ENCODE data around the gene ZSCAN30. TPM values are rescaled to one million over a fixed set of nuclear protein-coding genes. Genes with fewer than 3 reads are reported as not detected.

ZSCAN30 gene
- total and polyA plus RNA-seq, 2 of the 13 experiments (the other 11 are each of a cell fraction or from before 2014, with no cell fraction given), result 7.4 to 7.7 TPM

DNA sequence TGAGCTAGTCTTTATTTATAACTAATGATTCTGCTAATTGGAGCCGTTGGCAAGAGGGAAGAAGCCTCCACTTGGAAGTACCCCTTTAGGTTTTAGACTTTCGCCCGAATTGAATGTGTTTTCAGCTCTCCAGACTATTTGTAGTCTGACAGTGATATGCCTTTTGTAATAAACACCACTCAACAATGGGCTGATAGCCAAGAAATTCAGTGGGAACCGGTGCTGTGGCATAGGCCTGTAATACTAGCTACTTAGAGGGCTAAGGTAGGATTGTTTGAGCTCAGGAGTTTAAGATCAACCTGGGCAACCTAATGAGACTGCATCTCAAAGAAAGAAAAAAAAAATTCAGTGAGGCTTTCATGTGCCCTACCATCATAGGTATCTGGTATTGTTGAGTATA is 13.6 kb upstream of the ZSCAN30 start:
- H3K36me3 ChIP-seq (replicated peaks in 1 of 2; ENCODE audit: control insufficient read depth in 1 of 2, insufficient read depth in 2 of 2, low read length in 2 of 2), result peaks cover 4 to 47% of the 10 kb centered on the region in 2 experiments; a peak in 3 of 5 replicates
- ChIA-PET POLR2A (interaction anchor here (2.4 kb wide), 1 partner anchor 14 kb away, joined by 5 read pairs; the partner anchor contains the start of gene ZSCAN30), CTCF (ENCODE audit: low intra/inter-chr PET ratio, low total read pairs) (no interaction called here)
- peaks cover 10% of the 10 kb centered on the region for H3K79me2 ChIP-seq (ENCODE audit: insufficient read depth, low read length)
- 97% methylated on average over 4 of the region's 4 CpGs for WGBS (ENCODE audit: low lambda C conversion rate)
- no peak overlapping the region for H2AFZ ChIP-seq (ENCODE audit: low read length)
- no peak for TF ChIP-seq ZNF549 (CRISPR knock-in tag; IDR thresholded peaks at IDR 0.05)
- no peak for TF ChIP-seq KDM5B (CRISPR knock-in tag; IDR thresholded peaks at IDR 0.05; ENCODE audit: borderline replicate concordance)
- TF ChIP-seq SMYD3 (CRISPR knock-in tag; IDR thresholded peaks at IDR 0.05), result no peak
- TF ChIP-seq NKX3-1 (CRISPR knock-in tag; IDR thresholded peaks at IDR 0.05), result no peak
- no peak for TF ChIP-seq KLF16 (CRISPR knock-in tag; IDR thresholded peaks at IDR 0.05)
- no peak for TF ChIP-seq GFI1 (CRISPR knock-in tag; IDR thresholded peaks at IDR 0.05; ENCODE audit: borderline replicate concordance)
- no peak for TF ChIP-seq ZNF768 (CRISPR knock-in tag; IDR thresholded peaks at IDR 0.05)
- TF ChIP-seq SETDB1 (CRISPR knock-in tag; IDR thresholded peaks at IDR 0.05; ENCODE audit: borderline replicate concordance), result no peak
- TF ChIP-seq, protein P1, sequence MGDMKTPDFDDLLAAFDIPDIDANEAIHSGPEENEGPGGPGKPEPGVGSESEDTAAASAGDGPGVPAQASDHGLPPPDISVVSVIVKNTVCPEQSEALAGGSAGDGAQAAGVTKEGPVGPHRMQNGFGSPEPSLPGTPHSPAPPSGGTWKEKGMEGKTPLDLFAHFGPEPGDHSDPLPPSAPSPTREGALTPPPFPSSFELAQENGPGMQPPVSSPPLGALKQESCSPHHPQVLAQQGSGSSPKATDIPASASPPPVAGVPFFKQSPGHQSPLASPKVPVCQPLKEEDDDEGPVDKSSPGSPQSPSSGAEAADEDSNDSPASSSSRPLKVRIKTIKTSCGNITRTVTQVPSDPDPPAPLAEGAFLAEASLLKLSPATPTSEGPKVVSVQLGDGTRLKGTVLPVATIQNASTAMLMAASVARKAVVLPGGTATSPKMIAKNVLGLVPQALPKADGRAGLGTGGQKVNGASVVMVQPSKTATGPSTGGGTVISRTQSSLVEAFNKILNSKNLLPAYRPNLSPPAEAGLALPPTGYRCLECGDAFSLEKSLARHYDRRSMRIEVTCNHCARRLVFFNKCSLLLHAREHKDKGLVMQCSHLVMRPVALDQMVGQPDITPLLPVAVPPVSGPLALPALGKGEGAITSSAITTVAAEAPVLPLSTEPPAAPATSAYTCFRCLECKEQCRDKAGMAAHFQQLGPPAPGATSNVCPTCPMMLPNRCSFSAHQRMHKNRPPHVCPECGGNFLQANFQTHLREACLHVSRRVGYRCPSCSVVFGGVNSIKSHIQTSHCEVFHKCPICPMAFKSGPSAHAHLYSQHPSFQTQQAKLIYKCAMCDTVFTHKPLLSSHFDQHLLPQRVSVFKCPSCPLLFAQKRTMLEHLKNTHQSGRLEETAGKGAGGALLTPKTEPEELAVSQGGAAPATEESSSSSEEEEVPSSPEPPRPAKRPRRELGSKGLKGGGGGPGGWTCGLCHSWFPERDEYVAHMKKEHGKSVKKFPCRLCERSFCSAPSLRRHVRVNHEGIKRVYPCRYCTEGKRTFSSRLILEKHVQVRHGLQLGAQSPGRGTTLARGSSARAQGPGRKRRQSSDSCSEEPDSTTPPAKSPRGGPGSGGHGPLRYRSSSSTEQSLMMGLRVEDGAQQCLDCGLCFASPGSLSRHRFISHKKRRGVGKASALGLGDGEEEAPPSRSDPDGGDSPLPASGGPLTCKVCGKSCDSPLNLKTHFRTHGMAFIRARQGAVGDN (CRISPR knock-in tag; IDR thresholded peaks at IDR 0.05), result no peak
- TF ChIP-seq RELA (CRISPR knock-in tag; IDR thresholded peaks at IDR 0.05), result no peak
- no peak for TF ChIP-seq ZFP36L1 (CRISPR knock-in tag; IDR thresholded peaks at IDR 0.05)
- TF ChIP-seq ATF7-NPFF (CRISPR knock-in tag; IDR thresholded peaks at IDR 0.05; ENCODE audit: low read depth), result no peak
- no peak for TF ChIP-seq ZMAT3 (CRISPR knock-in tag; conservative IDR thresholded peaks at IDR 0.05)
- TF ChIP-seq BCL3 (CRISPR knock-in tag; IDR thresholded peaks at IDR 0.05), result no peak
- TF ChIP-seq ZC3H13 (CRISPR knock-in tag; IDR thresholded peaks at IDR 0.05), result no peak
- no peak for TF ChIP-seq RFXAP (CRISPR knock-in tag; IDR thresholded peaks at IDR 0.05; ENCODE audit: borderline replicate concordance)
- TF ChIP-seq GLI4 (CRISPR knock-in tag; IDR thresholded peaks at IDR 0.05; ENCODE audit: borderline replicate concordance), result no peak
- no peak for TF ChIP-seq MTF1 (CRISPR knock-in tag; IDR thresholded peaks at IDR 0.05)
- TF ChIP-seq ZNF550 (CRISPR knock-in tag; IDR thresholded peaks at IDR 0.05; ENCODE audit: borderline replicate concordance), result no peak
- TF ChIP-seq AGO1 (IDR thresholded peaks at IDR 0.05; ENCODE audit: low read depth, low read length, poor library complexity, severe bottlenecking), result no peak
- FAIRE-seq, result no peak
- H3K4me3 ChIP-seq (replicated peaks in 1 of 3; ENCODE audit: insufficient read depth in 1 of 3, low read depth in 2 of 3, low read length in 3 of 3), result no peak overlapping the region
- intact Hi-C loops (cut with micrococcal nuclease; ENCODE audit: unreplicated experiment) (no loop called here), in situ Hi-C loops (cut with HindIII; ENCODE audit: extremely low pct_ligation_motif_present, low pct_unique_long_range_greater_than_20kb) (no loop called here)
- H3K4me1 ChIP-seq (ENCODE audit: insufficient read depth, low read length), result no peaks in the 10 kb centered on the region
- peaks cover 68% of the 10 kb centered on the region for H3K9me3 ChIP-seq (ENCODE audit: low read length)
- no peak for DNase-seq (ENCODE audit: low spot score)
- H3K27me3 ChIP-seq (ENCODE audit: control insufficient read depth in 1 of 2, insufficient read depth in 2 of 2, low read length in 2 of 2), result no peaks in the 10 kb centered on the region
- no peaks in the 10 kb centered on the region for H4K20me1 ChIP-seq (ENCODE audit: insufficient read depth, low read length)
- no peak for ATAC-seq
- H3K9ac ChIP-seq (ENCODE audit: insufficient read depth, low read depth, low read length), result no peak overlapping the region
- H3K27ac ChIP-seq (ENCODE audit: extremely low read length, insufficient read depth, low read length), result no peak overlapping the region
- no peak overlapping the region for H3K4me2 ChIP-seq (ENCODE audit: low read depth, low read length)
- no TSS peak for BruUV-seq (replicated peaks)

Data from HepG2 (cell line).